C4-2B (cell line): Measurements from ENCODE around the gene DNAH6.

Experiments
- ZFX ChIP-seq: fragments of 450-650 bp; IDR thresholded peaks from 2 replicates; pipeline ENCODE4 v1.6.1; 2017
- TF ChIP-seq, protein P1 (sequence below): fragments of 450-650 bp; conservative IDR thresholded peaks from 2 replicates; pipeline ENCODE4 v1.5.1; 2017; ENCODE audit warnings: mild to moderate bottlenecking

DNA sequence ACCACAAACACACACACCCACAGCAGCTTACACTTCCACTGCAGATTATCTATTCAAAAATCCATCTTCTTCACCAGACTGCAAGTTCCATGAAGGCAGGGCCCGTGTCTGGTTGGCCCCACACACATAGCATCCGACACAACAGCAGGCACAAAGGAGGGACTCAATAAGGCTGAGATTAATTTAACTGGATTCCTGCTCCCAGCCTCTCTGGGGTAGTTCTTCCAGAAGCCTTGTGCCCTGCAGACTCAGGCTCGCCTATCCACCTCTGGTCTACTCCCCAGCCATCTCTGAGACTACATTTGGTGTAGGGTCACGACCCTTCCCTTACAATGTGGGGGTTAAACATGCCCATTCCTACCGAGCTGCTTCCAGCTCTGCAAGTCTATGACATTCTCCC lies 306.9 kb downstream of the DNAH6 start:
- TF ChIP-seq, protein P1, sequence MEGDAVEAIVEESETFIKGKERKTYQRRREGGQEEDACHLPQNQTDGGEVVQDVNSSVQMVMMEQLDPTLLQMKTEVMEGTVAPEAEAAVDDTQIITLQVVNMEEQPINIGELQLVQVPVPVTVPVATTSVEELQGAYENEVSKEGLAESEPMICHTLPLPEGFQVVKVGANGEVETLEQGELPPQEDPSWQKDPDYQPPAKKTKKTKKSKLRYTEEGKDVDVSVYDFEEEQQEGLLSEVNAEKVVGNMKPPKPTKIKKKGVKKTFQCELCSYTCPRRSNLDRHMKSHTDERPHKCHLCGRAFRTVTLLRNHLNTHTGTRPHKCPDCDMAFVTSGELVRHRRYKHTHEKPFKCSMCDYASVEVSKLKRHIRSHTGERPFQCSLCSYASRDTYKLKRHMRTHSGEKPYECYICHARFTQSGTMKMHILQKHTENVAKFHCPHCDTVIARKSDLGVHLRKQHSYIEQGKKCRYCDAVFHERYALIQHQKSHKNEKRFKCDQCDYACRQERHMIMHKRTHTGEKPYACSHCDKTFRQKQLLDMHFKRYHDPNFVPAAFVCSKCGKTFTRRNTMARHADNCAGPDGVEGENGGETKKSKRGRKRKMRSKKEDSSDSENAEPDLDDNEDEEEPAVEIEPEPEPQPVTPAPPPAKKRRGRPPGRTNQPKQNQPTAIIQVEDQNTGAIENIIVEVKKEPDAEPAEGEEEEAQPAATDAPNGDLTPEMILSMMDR, result no peak
- no peak for TF ChIP-seq ZFX
